Fibroblast of mammary gland (primary cell): ENCODE results near the gene TSHZ2.

Experiments used
- DNase-seq: peaks from one replicate; pipeline ENCODE4 v3.0.0-alpha.2; 2010; ENCODE audit warnings: low read depth
- H3K4me3 ChIP-seq: 2 replicates; pipeline ENCODE4 v1.5.1; 2011; ENCODE audit warnings: low read depth, mild to moderate bottlenecking, low read length, moderate library complexity; ENCODE audit not compliant: control insufficient read depth
- TF ChIP-seq, protein P1 (sequence below): conservative IDR thresholded peaks from 2 replicates; pipeline ENCODE4 v1.5.1; 2011; ENCODE audit warnings: low read depth, low read length, inconsistent platforms; ENCODE audit not compliant: control insufficient read depth, insufficient read depth

The TSHZ2 gene

GRCh38 chr20:53296451-53297153 is 324.4 kb downstream of the TSHZ2 start:
- H3K4me3 ChIP-seq: no peak overlapping the region
- TF ChIP-seq, protein P1, sequence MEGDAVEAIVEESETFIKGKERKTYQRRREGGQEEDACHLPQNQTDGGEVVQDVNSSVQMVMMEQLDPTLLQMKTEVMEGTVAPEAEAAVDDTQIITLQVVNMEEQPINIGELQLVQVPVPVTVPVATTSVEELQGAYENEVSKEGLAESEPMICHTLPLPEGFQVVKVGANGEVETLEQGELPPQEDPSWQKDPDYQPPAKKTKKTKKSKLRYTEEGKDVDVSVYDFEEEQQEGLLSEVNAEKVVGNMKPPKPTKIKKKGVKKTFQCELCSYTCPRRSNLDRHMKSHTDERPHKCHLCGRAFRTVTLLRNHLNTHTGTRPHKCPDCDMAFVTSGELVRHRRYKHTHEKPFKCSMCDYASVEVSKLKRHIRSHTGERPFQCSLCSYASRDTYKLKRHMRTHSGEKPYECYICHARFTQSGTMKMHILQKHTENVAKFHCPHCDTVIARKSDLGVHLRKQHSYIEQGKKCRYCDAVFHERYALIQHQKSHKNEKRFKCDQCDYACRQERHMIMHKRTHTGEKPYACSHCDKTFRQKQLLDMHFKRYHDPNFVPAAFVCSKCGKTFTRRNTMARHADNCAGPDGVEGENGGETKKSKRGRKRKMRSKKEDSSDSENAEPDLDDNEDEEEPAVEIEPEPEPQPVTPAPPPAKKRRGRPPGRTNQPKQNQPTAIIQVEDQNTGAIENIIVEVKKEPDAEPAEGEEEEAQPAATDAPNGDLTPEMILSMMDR: no peak
- no peak for DNase-seq

- TF ChIP-seq, protein P1: no peak
- DNase-seq: no peak
- no peak overlapping the region for H3K4me3 ChIP-seq
Measured at GRCh38 chr20:53297154-53297529, 325.0 kb downstream of the TSHZ2 start.

- no peak for DNase-seq
- no peak overlapping the region for H3K4me3 ChIP-seq
- TF ChIP-seq, protein P1: no peak
Measured at GRCh38 chr20:53298260-53298659, 326.1 kb downstream of the TSHZ2 start.

DNA sequence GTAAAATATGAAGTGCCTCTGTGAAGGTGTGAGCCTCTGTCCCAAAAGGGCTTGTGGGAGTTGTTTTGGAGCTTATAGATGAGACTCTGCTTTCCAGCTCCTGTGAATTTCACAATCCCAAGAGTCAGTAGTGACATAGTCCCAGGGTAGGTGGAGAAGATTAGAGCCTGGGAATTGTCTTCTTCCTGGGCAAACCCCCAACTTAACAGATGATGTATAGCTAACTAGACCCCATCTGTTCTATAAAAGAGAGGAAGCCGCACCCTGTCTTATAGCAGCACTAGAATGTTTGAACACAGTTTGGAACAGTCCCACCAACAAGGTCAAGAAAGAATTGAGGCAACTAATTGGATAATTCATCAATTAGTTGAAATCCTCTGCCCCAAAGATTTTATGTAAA is 326.8 kb downstream of the TSHZ2 start:
- H3K4me3 ChIP-seq: no peak overlapping the region
- TF ChIP-seq, protein P1: no peak
- DNase-seq: no peak

- no peak overlapping the region for H3K4me3 ChIP-seq
- TF ChIP-seq, protein P1: no peak
- no peak for DNase-seq
Measured at GRCh38 chr20:53299831-53300230, 327.7 kb downstream of the TSHZ2 start.

DNA sequence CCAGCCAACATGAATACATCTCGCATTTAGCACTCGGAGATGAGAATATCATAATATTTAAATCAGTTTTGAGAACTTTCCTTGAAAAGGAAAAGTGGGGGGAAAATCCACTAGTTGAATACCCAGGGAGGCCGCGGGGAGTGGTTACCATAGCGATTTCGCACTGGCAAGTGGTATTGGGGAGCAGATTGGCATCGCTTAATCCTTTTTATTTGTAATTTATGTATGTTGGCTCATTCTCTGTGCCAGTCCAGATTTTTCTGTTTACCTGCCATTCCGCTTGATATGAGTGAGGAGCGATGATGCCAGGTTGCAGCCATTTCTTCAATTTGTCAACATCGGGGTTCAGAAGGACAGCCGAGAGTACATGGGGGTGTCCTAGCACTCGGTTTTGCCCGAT is 329.7 kb downstream of the TSHZ2 start:
- TF ChIP-seq, protein P1: no peak
- no peak for DNase-seq
- H3K4me3 ChIP-seq: no peak overlapping the region
